ENCODE measurements around the gene AASS. TPM values are rescaled to one million over a fixed set of nuclear protein-coding genes. Genes with fewer than 3 reads are reported as not detected.

The AASS gene
- total and polyA plus RNA-seq, 2 experiments from 2014 or later, result 17.3 to 41.9 TPM

DNA sequence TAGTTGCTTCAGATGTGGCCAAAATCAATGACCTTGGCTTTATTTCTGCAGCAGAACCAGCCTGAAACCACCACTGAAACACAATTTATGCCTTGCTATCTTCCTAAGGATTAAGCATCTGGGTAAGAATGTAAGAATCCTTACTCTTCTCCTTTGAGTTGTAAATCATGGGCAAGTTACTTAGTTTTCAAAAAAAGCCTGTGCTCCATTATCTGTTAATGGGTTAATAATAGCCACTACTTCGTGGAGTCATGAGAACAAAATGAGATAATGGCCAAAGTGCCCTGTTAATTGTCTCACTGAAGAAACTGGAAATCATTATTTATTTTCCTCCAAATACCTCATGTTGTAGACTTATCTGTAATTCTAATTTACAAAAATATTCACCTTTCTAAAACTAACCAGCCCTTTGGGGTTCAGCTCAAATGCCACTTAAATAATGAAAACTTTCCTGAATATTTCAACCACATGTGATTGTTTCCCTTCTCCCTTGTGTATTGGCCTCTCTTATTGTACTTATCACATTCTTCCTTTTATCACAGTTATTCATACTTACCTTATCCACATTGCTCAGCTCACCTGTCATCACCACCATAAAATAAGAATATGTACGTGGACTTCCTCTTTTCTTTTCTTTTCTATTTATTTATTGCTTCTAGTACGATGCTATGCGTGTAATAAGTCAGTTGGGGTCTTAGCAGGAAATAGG, 2.0 kb upstream of the AASS start:
- Histone ChIP-seq H4K20me1 (ENCODE audit: insufficient read depth, poor library complexity, severe bottlenecking) (peaks cover 10% of the 10 kb centered on the region), H3K36me3 (replicated peaks; ENCODE audit: insufficient read depth, low read depth) (no peaks in the 10 kb centered on the region), H3K9me2 (replicated peaks; ENCODE audit: insufficient read depth) (no peaks in the 10 kb centered on the region), H3K27ac (peak overlapping the region; percentile 45), H3K4me1 (ENCODE audit: insufficient read depth) (peaks cover 5% of the 10 kb centered on the region), H3K4me2 (no peak overlapping the region), H3K27me3 (no peaks in the 10 kb centered on the region), H3K9me3 (ENCODE audit: low read depth) (no peaks in the 10 kb centered on the region), H3K79me2 (peaks cover 22% of the 10 kb centered on the region), H3K4me3 (no peak overlapping the region), H2AFZ (no peak overlapping the region)
- TF ChIP-seq EZH2phosphoT487 (IDR thresholded peaks at IDR 0.05; ENCODE audit: low read depth, severe bottlenecking, unreplicated experiment) (no peak), EZH2 (IDR thresholded peaks at IDR 0.05; ENCODE audit: borderline replicate concordance) (no peak), CTCF (IDR thresholded peaks at IDR 0.05; ENCODE audit: poor library complexity) (no peak)
- DNase-seq (ENCODE audit: low spot score), result no peak
- WGBS (ENCODE audit: low lambda C conversion rate, missing lambda C conversion rate), result 65% methylated on average over 4 of the region's 4 CpGs

GRCh38 chr7:122143376-122143750, 686 bp downstream of the AASS start:
- Histone ChIP-seq H3K36me3 (replicated peaks; ENCODE audit: insufficient read depth, low read depth) (no peaks in the 10 kb centered on the region), H3K27ac (peak overlapping the region; percentile 96), H2AFZ (peak overlapping the region; percentile 60), H3K4me1 (ENCODE audit: insufficient read depth) (peaks cover 5% of the 10 kb centered on the region), H4K20me1 (ENCODE audit: insufficient read depth, poor library complexity, severe bottlenecking) (peaks cover 10% of the 10 kb centered on the region), H3K27me3 (no peaks in the 10 kb centered on the region), H3K4me3 (peak overlapping the region; percentile 60), H3K9me2 (replicated peaks; ENCODE audit: insufficient read depth) (no peaks in the 10 kb centered on the region), H3K79me2 (peaks cover 48% of the 10 kb centered on the region), H3K4me2 (peak overlapping the region; percentile 91), H3K9me3 (ENCODE audit: low read depth) (no peaks in the 10 kb centered on the region)
- under 1% methylated on average over 13 of the region's 18 CpGs for WGBS (ENCODE audit: low lambda C conversion rate, missing lambda C conversion rate)
- DNase-seq (ENCODE audit: low spot score), result peak; percentile 16
- TF ChIP-seq EZH2phosphoT487 (IDR thresholded peaks at IDR 0.05; ENCODE audit: low read depth, severe bottlenecking, unreplicated experiment) (no peak), EZH2 (IDR thresholded peaks at IDR 0.05; ENCODE audit: borderline replicate concordance) (no peak), CTCF (IDR thresholded peaks at IDR 0.05; ENCODE audit: poor library complexity) (no peak)

DNA sequence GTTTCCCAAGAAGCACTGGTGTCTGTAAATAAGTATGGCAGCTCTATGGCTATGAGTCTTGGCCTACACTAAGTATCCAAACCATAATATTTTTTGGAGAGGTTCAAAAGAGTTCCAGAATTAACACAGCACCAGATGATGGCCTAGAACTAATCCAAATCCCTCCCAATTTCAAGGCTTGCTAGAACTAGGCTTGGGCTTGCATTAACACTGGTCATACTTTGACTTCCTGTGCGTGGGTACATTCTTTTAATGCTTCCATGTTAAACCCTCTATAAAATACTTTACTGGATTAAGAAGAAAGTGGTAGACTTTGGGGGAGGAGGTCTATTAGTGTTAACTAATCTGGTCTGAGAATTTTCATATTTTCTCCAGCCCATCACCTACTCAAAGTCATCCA, 3.1 kb downstream of the AASS start:
- TF ChIP-seq CTCF (IDR thresholded peaks at IDR 0.05; ENCODE audit: poor library complexity) (no peak), EZH2phosphoT487 (IDR thresholded peaks at IDR 0.05; ENCODE audit: low read depth, severe bottlenecking, unreplicated experiment) (no peak), EZH2 (IDR thresholded peaks at IDR 0.05; ENCODE audit: borderline replicate concordance) (no peak)
- no peak overlapping the region for H3K27ac ChIP-seq
- H3K4me2 ChIP-seq, result no peak overlapping the region
- H3K79me2 ChIP-seq, result peaks cover 70% of the 10 kb centered on the region
- no peak overlapping the region for H3K4me3 ChIP-seq
- no peaks in the 10 kb centered on the region for H3K36me3 ChIP-seq (replicated peaks; ENCODE audit: insufficient read depth, low read depth)
- H3K4me1 ChIP-seq (ENCODE audit: insufficient read depth), result peaks cover 21% of the 10 kb centered on the region
- WGBS (ENCODE audit: low lambda C conversion rate, missing lambda C conversion rate), result 58% methylated on average over 1 of the region's 1 CpG
- H2AFZ ChIP-seq, result no peak overlapping the region
- H4K20me1 ChIP-seq (ENCODE audit: insufficient read depth, poor library complexity, severe bottlenecking), result peaks cover 22% of the 10 kb centered on the region
- DNase-seq (ENCODE audit: low spot score), result no peak
- H3K9me2 ChIP-seq (replicated peaks; ENCODE audit: insufficient read depth), result no peaks in the 10 kb centered on the region
- H3K9me3 ChIP-seq (ENCODE audit: low read depth), result no peaks in the 10 kb centered on the region
- no peaks in the 10 kb centered on the region for H3K27me3 ChIP-seq
